GM21717 (cell line): ENCODE data around the gene KANK3.
"Not testable (repeated sequence)": the region's sequence is repeated elsewhere in the genome, so short reads cannot be mapped to it uniquely, and the experiment has no call there.

ENCODE experiments used
- ATAC-seq: cut with Tn5 transposase; IDR thresholded peaks from one replicate; pipeline ENCODE4 v1.9.1; 2021; ENCODE audit warnings: mild to moderate bottlenecking, moderate library complexity; ENCODE audit not compliant: unreplicated experiment

KANK3 gene

DNA sequence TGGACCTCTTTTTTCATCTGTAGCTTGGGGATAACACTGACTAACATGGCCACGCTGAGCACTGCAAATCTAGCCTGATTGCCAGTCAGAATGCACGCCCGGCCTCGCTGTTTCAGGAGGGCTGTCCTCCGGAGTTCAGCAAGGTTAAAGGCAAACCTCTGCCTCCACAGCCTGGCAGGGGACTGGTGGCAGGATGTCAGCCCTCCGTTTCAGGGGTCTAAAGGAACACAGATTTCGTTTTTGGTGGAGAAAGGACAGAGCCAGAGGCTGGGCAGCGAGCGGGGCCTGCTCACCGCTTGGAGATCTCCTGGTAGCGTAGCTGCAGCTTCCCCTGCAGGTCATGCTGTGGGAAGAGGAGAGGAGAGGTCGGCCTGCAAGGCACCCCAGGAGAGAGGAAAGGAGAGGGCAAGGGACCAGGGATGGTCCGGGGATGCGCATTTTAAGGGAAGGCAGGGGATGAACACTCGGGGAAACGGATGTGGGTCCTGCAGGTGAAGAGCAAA, 22.4 kb downstream of the KANK3 start:
- ATAC-seq: no peak

DNA sequence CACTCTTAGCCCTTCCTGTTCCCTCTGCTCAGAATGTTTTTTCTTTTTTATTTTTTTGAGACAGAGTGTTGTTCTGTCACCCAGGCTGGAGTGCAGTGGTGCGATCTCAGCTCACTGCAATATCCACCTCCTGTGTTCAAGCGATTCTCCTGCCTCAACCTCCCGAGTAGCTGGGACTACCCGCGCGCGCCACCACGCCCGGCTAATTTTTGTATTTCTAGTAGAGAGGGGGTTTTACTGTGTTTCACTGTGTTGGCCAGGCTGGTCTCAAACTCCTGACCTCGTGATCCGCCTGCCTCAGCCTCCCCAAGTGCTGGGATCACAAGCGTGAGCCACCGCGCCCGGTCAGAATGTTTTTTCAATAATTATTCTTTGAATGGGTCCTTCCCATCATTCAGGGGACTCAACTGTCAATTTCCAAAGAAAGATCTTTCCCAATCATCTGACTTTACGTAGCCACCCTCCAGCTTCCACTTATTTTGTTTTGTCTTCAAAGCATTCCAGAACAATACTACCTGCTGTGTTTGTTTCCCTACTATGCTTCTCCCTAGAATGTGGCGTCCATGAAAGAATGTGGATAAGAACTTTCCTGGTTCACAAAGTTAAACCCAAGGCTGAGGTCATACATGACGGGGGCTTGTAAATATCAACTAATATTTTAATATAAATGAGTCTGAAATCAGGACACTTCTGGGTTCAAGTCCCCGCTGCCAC, 23.1 kb downstream of the KANK3 start:
- no peak for ATAC-seq

DNA sequence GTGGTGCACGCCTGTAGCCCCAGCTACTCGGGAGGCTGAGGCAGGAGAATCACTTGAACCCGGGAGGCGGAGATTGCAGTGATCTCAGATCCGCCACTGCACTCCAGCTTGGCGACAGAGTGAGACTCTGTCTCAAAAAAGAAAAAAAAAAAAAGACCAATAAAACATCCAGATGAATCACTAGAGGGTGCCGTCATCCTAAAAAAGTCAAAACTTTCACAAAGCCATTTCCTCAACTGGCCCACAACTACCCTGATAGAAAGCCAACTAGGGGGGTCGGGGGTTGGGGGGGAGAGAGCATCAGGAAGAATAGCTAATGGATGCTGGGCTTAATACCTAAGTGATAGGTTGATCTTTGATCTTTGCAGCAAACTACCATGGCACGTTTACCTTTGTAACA, 24.2 kb downstream of the KANK3 start:
- ATAC-seq: not testable (repeated sequence)

DNA sequence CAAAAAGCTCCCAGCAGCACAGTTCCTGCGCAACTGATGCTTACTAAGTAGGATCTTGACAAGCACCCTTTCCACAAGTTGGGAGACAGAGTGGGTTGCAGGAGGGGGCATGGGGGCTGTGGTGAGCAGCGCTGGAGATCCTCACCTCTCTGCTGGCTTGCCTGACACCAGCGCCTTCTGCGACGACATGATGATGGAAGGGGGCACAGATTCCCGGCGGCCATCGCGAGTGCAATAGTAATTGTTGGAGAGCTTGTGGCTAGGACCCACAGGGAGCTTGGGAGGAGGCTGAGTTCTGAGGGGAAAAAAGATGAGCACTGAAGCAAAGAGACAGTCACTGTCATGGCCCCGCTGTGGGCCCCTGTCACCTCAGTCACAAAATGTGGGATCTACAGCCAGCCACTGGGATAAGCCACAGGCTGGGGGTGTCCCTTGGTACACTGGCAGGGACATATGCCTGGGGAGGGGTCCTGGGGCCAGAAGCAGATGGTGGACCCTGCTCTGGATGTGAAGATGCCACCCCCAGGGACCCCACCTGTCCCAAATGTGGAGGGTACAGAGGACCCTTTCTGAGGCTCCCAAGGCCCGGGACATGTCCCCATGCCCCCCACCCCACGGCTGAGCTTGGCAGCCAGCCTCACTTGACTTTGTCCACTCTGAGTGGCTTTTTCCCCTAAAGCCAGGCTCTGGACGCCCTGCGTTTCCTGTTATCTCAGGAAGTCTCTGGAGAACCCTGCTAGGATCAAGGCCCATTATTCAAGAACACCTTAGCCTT, 26.5 kb downstream of the KANK3 start:
- no peak for ATAC-seq

DNA sequence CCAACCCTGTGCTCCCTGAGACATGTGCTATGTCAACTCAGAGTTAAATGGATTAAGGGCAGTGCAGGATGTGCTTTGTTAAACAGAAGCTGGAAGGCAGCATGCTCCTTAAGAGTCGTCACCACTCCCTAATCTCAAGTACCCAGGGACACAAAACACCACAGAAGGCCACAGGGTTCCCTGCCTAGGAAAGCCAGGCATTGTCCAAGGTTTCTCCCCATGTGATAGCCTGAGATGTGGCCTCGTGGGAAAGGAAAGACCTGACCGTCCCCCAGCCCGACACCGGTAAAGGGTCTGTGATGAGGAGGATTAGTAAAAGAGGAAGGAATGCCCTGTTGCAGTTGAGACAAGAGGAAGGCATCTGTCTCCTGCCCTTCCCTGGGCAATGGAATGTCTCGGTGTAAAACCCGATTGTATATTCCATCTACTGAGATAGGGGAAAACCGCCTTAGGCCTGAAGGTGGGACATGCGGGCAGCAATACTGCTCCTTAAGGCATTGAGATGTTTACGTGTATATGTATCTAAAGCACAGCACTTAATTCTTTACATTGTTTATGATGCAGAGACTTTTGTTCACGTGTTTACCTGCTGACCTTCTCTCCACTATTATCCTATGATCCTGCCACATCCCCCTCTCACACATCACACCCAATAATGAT, 28.0 kb downstream of the KANK3 start:
- ATAC-seq: not testable (repeated sequence)

DNA sequence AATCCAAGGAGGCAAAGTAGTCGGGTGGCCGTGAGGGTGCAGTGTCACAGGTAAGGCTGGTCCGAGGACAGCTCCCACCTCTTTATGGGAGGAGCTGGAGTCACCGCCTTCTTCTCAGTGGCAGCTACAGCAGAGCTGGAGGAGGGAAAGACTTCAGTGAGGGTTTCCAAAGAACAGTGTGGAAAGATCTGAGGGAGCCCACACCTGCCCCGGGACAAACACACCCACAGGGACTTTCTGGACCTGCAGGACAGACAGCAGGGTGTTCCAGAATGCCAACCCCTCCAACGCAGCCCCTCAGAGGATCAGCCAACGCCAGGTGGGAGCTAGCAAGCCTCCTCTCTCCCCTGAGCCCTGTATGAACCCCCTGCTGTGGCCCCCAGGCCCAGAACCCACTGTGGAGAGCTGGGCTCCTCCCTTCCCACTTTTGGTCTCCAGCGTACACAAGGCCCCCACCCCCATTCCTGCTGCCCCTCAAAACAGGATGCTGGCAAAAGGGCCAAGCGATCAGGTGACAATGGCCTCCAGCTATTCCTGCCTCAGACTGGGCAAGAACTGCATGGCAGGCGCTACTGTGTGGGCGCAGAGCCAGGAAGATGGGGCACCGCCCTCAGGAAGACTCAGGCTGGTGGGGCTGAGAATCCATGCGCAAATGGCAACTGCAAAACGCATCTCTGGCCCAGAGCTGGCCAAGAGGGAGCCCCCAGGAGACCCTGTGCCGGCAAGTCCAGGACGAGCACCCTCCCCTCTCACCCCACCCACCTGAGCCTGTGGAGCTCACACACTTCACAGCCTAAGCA, 31.4 kb downstream of the KANK3 start:
- no peak for ATAC-seq

DNA sequence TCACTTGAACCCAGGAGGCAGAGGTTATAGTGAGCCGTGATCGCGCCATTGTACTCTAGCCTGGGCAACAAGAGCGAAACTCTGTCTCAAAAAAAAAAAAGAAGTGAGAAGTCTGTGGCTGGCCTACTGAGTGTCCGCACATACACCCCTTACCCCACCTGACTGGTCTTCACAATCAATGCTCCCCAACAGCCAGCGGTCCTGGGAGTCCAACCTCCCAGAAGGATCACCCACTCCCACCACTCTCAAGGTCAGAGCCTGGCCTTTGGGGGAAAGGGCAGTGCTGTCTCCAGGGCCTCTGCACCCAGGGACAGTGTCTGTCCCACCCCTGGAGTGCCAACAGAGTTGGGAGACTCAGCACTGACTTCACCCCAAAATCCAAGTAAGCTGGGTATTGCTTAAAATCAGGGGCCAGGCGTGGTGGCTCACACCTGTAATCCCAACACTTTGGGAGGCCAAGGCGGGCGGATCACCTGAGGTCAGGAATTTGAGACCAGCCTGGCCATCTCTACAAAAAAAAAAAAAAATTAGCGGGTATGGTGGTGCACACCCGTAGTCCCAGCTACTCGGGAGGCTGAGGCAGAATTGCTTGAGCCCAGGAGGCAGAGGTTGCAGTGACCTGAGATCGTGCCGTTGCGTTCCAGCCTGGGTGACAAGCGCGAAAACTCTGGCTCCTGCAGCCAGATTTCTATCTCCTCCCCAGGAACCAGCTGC, 32.6 kb downstream of the KANK3 start:
- no peak for ATAC-seq

DNA sequence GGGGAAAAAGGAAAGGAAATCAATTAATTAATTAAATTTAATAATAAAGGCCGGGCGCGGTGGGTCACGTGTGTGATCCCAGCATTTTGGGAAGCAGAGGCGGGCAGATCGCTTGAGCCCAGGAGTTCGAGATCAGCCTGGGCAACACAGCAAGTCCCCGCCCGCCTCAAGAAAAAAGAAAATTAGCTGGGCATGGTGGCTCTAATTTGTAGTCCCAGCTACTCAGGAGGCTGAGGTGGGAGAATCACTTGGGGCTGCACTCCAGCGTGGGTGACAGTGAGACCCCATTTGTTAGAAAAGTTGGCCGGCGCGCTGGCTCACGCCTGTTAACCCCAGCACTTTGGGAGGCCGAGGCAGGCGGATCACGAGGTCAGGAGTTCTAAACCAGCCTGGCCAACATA, 34.2 kb downstream of the KANK3 start:
- no peak for ATAC-seq

DNA sequence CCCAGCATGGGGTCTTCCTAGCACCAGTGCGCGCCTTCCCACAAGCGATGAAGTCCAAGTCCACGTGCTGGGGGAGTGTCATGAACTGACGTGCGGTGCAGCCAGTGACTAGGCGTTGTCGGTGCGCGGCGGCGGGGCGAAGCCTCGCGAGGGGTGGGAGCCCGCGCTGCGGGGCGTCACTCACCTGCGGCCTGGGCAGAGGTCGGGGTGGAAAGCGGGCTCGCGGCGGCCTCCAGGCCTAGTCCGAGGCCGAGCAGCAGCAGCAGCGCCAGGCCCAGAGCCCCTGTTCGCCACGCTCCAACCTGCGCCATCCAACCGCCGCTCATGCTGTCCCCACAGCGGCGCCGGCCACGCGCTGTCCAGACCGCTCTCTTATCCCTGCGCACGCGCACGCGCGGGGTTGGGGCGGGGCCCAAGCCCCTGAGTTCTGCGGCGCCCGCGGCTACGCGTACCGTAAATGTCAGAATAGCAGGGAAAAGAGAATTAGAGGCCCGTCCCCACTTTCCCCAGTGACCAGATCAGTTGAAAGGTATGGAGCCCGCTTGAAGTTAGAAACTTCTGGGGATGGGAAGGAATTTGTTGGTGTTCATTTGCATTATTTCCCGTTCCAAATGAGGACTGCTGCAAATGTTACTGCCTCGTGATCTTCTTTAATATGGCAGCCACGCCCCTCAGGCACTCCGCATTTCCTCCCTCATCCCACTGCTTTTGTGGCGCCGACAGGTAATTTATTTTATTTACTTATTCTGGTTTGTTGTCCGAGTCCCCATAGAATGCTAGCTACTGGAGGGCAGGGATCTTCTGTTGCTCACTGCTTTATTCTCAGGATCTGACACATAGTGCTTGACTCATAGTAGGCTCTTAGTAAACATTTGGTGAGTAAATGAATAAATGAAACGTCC, 34.8 kb downstream of the KANK3 start, which contains the start of gene CD320:
Gene CD320 (minus strand): TSS at position 394 of the 902 bp plus-strand sequence. CDS start 68 bp downstream, at position 326.
- peak; percentile 48 for ATAC-seq

DNA sequence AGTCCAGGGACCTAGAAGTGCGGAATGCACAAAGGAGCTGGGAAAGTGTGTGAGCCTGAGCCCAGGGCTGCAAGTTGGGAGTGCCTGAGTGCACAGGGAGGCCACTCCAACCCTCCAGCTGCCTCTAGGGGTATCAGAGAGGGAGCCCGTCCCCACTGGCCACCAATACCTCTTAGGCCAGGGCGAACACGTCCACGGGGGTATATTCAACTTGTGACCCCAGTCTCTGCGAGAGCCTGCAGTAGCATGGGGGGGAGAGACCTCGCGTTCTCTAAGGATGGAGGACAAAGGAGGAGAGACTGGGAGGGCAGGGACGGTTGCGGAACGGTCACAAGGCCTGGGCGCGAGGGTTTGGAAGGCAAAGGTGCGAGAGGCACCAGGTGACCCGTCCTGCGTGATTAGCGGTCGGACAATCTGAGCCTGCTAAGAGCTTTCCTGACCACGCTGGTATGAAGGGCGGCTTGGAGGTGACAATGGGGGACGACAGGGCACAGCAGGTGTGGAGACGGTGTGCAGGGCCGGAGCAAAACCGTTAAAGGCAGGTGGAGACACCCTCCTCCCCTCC, 35.6 kb downstream of the KANK3 start:
- ATAC-seq: no peak

DNA sequence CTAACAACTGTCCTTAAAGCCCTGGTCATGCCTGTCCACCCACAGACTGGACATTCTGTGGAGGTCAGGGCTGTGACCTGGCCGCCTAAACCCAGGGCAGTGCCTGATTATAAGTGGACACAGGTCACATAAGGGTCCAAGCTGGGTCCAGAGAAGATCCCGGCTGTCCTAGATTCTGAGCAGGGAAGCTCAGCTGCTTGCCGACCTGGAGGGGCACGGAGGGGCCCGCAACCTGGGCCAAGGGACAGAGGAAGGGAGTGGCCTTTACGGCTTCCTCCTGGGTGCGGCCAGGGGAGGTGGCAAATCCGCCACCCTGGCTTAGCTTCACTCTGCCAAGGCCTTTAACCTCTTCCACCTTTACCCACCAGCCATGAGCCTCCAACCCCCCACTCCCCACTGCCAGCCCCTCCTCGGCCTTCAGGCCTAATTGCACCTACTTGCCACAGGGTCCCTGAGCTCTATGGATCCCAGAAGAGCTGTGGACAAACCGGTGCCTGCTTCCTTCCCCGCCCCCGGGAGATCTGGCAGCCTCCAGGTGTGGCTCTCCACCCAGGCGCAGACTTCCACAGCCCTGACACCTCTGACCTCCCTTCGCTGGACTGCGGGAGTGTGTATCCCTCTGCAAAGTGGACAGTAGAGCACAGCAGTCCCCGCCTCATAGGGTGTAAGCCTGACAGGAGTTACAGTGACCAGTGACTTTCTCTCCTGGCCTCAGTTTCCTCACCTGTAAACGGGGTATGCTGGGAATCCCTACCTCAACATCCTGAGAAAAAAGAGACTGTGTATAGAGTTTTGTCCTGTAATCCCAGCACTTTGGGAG, 36.6 kb downstream of the KANK3 start:
- ATAC-seq: no peak

DNA sequence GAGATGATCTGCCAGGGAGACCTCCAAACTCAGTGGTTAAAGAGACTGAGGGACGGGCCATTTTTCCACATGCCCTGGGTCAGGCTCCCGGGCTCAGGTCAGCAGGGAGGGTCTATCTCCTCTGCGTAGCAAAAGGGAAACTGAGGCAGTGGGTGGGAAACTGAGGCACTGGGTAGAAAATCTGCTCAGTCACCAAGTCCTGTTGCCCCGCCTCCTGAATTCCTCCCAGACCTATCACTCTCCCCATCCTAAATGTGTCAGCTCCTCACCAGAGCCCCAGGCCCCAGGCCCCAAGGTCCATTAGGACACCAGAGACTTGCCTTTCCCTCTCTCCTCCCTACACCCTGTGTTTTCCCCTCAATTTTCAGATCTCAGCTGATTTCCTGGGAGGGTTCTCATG, 37.3 kb downstream of the KANK3 start:
- ATAC-seq: no peak

DNA sequence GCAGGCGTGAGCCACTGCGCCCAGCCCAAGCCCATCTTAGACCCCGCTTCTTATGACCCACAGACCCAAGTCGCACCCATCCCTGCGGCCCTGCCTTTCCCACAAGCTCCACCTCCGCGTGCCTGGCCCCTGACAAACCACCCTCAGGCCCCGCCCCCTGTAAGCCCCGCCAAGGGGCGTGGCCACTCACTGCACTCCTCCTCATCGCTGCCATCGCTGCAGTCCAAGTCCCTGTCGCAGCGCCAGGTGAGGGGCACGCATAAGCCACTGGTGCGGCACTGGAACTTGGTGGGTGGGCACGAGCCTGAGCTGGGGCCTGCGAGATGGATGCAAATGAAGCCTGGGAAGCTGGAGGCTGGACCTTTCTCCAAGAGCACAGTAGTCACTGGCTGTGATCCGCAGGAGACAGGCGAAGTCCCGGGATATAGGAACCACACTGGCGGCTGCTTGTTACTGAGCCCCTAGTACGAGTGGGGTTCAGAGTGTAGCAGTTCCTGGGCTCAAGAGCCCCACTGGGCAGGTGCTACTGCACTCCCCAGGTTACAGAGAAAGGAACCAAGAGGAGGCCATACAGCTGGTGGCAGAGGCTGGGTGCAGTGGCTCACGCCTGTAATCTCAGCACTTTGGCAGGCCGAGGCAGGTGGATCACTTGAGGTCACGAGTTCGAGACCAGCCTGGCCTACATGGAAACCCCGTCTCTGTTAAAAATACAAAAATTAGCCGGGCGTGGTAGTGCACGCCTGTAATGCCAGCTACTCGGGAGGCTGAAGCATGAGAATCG, 38.0 kb downstream of the KANK3 start:
- no peak for ATAC-seq

DNA sequence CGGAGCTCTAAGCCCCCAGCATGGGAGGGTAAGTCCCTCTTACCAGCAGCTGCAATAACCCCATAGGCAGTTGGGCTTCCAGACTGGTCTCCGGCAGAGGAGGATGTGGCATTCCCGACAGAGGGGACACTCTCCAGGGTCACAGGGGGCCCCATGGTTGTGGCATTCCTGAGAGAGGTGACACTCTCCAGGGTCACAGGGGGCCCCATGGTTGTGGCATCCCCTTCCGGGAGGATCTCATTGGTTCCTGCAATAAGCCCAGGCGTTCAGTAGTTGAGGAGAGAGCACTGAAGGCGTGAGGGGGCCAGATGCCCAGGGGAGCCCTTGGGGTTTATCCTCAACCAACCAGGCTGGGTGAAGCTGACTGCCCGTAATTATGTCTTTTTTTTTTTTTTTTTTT, 40.3 kb downstream of the KANK3 start:
- no peak for ATAC-seq

DNA sequence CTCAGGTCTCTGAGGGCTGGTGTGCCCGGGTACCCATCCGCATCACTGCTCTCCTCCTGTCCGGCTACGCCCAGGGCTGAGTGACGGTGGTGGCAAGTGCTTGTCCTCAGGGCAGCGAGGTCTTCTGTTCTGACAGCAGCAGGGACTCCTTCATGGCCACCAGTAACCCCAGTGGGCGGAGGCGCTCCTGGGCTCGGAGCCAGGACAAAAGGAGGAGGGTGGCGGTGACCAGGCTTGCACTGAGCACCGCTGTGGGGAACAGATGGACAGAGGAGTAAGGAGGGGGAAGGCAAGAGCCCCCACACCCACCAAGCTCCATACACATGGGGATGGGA, 40.7 kb downstream of the KANK3 start:
- no peak for ATAC-seq

DNA sequence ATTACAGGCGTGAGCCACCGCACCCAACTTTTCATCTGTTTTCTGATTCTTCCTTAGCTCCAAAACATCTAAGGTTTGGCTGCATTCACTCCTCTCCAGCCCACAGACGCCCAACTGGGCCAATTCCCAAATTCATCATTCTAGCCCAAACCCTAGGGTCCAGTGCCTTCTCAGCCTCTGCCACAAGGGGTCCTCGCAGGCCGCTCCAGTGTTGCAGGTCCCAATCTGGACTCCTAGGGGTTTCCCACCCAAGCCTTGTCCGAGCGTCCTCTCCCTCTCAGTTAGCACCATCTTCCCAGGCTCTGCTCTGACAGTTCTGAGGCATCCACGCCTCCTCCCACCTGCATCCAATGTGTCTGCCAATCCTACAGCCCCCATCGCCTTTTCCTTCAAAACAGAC, 51.7 kb downstream of the KANK3 start:
- ATAC-seq: not testable (repeated sequence)

DNA sequence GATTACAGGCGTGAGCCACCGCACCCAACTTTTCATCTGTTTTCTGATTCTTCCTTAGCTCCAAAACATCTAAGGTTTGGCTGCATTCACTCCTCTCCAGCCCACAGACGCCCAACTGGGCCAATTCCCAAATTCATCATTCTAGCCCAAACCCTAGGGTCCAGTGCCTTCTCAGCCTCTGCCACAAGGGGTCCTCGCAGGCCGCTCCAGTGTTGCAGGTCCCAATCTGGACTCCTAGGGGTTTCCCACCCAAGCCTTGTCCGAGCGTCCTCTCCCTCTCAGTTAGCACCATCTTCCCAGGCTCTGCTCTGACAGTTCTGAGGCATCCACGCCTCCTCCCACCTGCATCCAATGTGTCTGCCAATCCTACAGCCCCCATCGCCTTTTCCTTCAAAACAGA, 66.6 kb downstream of the KANK3 start:
- ATAC-seq: not testable (repeated sequence)
